Activated naive CD8-positive, alpha-beta T cell treated with anti-CD3 and anti-CD28 coated beads, Interleukin-2, amount 50 U/mL, for 24 hours (primary cell): Measurements from ENCODE around the gene OMG.
"Not testable (repeated sequence)": the region's sequence is repeated elsewhere in the genome, so short reads cannot be mapped to it uniquely, and the experiment has no call there.

Experiments used
- ATAC-seq: fragments of 150-1000 bp; cut with Tn5 transposase; one replicate; pipeline ENCODE4 v1.10.0; 2021
- DNase-seq: peaks from one replicate; pipeline ENCODE4 v3.0.0; 2021
- H3K27ac Mint-ChIP-seq: one replicate; pipeline ENCODE4 v1.8.0; 2021; ENCODE audit warnings: mild to moderate bottlenecking, mixed read lengths
- H3K27me3 Mint-ChIP-seq: one replicate; pipeline ENCODE4 v1.8.0; 2021; ENCODE audit warnings: mixed read lengths
- H3K36me3 Mint-ChIP-seq: one replicate; pipeline ENCODE4 v1.8.0; 2021; ENCODE audit warnings: low read depth, mixed read lengths
- H3K4me1 Mint-ChIP-seq: one replicate; pipeline ENCODE4 v1.8.0; 2021; ENCODE audit warnings: mixed read lengths
- H3K4me3 Mint-ChIP-seq: one replicate; pipeline ENCODE4 v1.8.0; 2021; ENCODE audit warnings: mild to moderate bottlenecking, moderate library complexity, mixed read lengths
- H3K9me3 Mint-ChIP-seq: one replicate; pipeline ENCODE4 v1.8.0; 2021; ENCODE audit warnings: mixed read lengths

OMG gene

DNA sequence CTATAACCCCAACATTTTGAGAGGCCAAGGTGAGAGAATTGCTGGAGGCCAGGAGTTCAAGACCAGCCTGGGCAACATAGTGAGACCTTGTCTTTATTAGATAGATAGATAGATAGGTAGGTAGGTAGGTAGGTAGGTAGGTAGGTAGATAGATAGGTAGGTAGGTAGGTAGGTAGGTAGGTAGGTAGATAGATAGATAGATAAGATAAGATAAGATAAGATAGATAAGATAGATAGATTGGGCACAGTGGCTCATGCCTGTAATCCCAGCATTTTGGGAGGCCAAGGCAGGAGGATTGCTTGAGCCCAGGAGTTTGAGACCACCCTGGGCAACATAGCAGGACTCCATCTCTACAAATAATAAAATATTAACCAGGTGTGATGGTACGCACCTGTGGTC, 34.1 kb downstream of the OMG start:
- not testable (repeated sequence) for H3K4me1 Mint-ChIP-seq, H3K9me3 Mint-ChIP-seq, DNase-seq, H3K4me3 Mint-ChIP-seq, ATAC-seq, H3K27ac Mint-ChIP-seq, H3K27me3 Mint-ChIP-seq
- H3K36me3 Mint-ChIP-seq = peaks cover 19% of the 10 kb centered on the region

DNA sequence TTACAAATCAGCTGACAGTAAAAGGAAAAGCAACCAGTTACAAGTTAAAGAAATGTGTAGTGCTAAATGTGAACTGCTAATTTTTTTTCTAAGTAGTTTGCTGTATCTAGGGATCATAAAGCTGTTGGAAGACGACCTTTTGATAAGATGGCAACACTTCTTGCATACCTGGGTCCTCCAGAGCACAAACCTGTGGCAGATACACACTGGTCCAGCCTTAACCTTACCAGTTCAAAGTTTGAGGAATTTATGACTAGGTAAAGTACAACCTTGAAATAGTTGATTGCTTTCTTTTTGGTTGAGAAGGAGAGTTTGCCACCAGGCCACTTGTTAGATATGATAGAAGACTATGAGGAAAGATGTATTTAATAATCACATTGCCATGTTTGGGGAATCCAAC, 35.4 kb downstream of the OMG start:
- no peak for DNase-seq
- no peaks in the 10 kb centered on the region for H3K9me3 Mint-ChIP-seq
- H3K4me1 Mint-ChIP-seq = peaks cover 6% of the 10 kb centered on the region
- H3K36me3 Mint-ChIP-seq = peaks cover 16% of the 10 kb centered on the region
- no peak overlapping the region for H3K27ac Mint-ChIP-seq
- H3K4me3 Mint-ChIP-seq = no peak overlapping the region
- no peak for ATAC-seq
- no peaks in the 10 kb centered on the region for H3K27me3 Mint-ChIP-seq

DNA sequence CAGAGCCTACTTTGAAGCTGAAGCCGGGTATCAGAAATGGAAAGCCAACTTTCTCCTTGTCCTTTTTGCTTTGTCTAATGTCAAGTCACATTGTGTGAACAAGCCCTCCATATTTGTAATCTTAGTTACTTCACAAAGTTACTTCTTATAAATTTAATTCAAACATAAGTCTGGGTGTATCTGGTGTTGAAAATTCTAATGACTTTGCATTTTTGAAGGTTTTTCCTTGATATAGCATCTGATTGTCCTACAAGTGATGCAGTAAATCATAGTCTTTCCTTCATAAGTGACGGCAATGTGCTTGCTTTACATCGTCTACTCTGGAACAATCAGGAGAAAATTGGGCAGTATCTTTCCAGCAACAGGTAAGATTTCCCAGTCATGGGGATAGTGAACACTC, 36.9 kb downstream of the OMG start:
- Mint-ChIP-seq H3K27me3 (no peaks in the 10 kb centered on the region), H3K9me3 (no peaks in the 10 kb centered on the region), H3K4me1 (peaks cover 3% of the 10 kb centered on the region), H3K27ac (no peak overlapping the region), H3K4me3 (no peak overlapping the region), H3K36me3 (peaks cover 5% of the 10 kb centered on the region)
- ATAC-seq = no peak
- no peak for DNase-seq

DNA sequence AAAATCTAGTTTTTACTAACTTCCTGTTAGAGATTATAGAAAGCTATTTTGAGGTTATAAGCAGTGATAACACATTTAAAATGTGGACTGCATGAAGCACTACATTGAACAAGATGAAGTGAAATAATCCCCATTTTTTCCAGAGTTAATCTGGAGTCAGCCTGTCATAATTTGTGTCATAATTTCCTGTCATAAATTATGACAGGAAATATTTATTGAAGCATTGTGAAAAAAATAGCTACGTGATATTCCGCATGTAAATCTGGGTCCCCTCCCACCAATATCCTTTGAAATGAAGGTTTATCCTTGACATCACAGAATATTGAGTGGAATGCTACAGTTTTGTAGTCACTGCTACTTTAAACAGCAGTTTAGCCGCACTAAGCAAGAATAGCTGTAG, 40.1 kb downstream of the OMG start:
- H3K4me1 Mint-ChIP-seq = peaks cover 3% of the 10 kb centered on the region
- ATAC-seq = no peak
- H3K4me3 Mint-ChIP-seq = no peak overlapping the region

DNA sequence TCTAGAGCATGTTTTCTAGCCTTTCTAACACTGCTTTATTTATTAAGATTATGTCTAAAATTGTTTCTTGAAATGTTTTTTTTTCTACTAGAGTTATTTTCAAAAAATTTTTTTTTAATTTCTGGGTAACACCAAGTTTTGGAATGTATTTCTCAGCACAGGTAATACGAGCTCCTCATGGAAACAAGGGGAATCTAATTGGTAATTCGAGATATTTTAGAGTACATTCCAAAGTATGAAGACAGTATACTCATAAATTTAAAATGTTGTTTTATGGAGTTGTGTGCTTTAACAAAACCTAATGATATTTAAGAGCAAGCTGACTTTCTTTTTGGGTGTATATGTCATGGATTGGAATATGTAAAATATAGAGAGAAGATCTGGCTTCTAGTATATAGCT, 42.4 kb downstream of the OMG start:
- Mint-ChIP-seq H3K36me3 (peaks cover under 1% of the 10 kb centered on the region), H3K9me3 (no peaks in the 10 kb centered on the region), H3K27ac (no peak overlapping the region), H3K4me3 (no peak overlapping the region), H3K4me1 (peaks cover 9% of the 10 kb centered on the region), H3K27me3 (no peaks in the 10 kb centered on the region)
- DNase-seq (no peak), ATAC-seq (no peak)

More for the DNA sequence above, 40.1 kb downstream of the OMG start:
- Mint-ChIP-seq H3K9me3 (no peaks in the 10 kb centered on the region), H3K27me3 (no peaks in the 10 kb centered on the region), H3K36me3 (peaks cover 5% of the 10 kb centered on the region), H3K27ac (no peak overlapping the region)
- no peak for DNase-seq

DNA sequence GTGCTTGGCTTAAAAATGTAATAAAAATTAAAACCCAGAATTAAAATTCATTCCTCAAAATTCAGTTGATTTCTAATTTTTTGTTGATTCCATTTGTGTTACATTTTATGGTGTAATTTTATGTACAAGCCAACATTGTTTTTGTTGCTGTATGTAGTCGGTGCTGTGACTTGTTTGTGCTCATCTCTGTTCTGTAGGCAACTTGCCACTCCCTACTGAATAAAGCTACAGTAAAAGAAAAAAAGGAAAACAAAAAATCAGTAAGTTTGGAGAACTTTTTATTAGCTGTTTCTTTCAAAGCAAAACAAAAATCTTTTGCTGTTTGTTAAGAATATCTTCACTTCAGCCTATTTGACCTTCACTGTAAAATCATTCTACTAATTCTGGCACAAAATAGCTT, 44.3 kb downstream of the OMG start:
- Mint-ChIP-seq H3K27ac (no peak overlapping the region), H3K4me3 (no peak overlapping the region), H3K9me3 (no peaks in the 10 kb centered on the region), H3K4me1 (peaks cover 6% of the 10 kb centered on the region), H3K27me3 (no peaks in the 10 kb centered on the region), H3K36me3 (peaks cover 3% of the 10 kb centered on the region)
- no peak for DNase-seq
- no peak for ATAC-seq

DNA sequence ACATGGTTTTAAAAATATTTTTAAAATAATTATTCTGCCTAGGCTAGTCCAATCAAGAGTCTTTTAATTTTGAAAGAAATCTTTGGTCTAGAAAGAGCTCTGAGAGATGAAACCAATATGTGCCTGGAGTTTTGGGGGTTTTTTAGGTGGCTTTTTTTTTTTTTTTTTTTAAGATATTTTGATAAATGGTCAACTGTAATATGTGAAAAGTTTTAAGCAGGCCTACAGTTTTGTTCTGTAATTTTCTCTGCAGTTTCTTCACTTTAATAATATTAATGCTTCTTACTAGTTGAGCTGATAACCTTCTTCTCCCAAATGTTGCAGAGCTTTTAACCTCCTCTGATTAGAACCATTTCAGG, 45.1 kb downstream of the OMG start:
- DNase-seq (no peak), ATAC-seq (no peak)
- no peak overlapping the region for H3K4me3 Mint-ChIP-seq
- peaks cover 6% of the 10 kb centered on the region for H3K4me1 Mint-ChIP-seq
- H3K36me3 Mint-ChIP-seq = peaks cover 3% of the 10 kb centered on the region
- H3K9me3 Mint-ChIP-seq = no peaks in the 10 kb centered on the region
- no peaks in the 10 kb centered on the region for H3K27me3 Mint-ChIP-seq
- no peak overlapping the region for H3K27ac Mint-ChIP-seq

DNA sequence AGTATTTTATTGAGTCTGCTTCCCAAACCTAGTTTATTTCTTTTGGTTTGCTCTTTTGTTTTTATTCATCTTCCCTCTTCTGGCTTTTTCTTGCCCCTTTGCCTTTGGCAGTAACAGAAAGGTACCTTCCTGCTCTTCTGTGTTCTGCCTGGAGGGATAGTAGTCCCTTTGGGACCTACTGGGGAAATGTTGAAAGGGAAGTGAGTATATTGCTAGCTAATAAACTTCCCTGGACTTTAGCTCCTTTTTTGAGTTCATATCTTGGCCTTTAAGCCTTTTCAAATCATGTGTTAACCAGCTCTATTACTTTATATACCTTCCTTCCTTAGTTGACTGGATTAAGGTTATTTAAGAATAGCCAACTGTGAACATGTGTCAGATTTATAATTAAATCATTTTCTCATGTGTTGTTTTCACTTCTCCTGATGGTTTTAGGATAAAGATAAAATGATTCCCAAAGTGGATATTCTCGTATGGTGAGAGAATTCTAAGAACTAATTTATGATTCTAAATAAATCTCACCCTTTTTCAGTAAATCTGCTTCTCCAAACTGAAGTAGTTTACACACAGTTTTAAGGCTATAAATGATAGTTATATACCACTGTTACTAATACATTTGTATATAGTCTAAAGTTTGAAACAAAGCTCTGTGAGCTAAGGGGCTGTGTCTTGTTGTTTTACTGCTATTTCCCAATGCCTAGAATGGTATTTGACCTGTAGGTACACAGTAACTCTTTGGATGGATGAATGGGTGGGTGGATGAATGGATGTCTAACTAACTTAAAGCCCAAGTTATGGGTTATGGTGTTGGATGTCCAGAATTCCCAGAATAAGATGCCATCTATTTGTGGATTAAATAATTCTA, 45.7 kb downstream of the OMG start:
- Mint-ChIP-seq H3K27ac (no peak overlapping the region), H3K27me3 (no peaks in the 10 kb centered on the region), H3K4me3 (no peak overlapping the region), H3K36me3 (peaks cover 3% of the 10 kb centered on the region), H3K4me1 (peaks cover 6% of the 10 kb centered on the region), H3K9me3 (no peaks in the 10 kb centered on the region)
- no peak for ATAC-seq
- DNase-seq = no peak

DNA sequence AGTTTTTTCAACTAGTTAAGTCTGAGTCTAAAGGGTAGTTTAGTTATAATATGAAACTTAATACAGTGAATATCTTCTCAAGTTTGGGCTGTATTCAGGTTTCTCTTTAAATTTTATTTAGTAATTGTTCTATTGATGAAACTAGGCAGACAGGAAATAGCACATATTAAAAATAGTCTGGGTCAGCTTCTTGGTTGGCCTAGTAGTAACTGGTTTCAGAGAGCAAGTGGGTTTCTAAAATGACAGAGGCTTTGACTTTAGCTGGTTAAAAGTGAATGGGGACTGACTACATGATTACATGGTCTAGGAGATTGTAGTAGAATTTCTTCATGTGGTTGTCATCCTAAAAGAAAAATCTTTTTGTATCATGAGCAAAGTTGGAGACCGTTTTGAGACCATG, 46.8 kb downstream of the OMG start:
- peaks cover 6% of the 10 kb centered on the region for H3K36me3 Mint-ChIP-seq

DNA sequence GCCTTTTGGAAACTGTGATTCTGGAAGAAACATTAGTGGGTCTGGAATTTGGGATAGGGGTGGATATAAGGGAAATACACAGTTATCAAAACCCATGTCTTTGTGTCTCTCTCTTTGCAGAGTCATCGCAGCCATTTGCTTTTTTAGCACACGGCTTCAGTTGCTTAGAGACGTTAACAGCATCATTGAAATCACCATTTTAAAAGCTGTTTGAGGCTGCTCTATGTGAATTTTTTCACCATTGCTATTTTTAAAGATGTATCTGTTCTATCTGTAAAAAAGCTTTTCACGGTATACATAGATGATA, 47.3 kb downstream of the OMG start:
- DNase-seq (no peak), ATAC-seq (no peak)
- H3K9me3 Mint-ChIP-seq = no peaks in the 10 kb centered on the region
- H3K4me1 Mint-ChIP-seq = peaks cover 6% of the 10 kb centered on the region
- H3K27me3 Mint-ChIP-seq = no peaks in the 10 kb centered on the region
- no peak overlapping the region for H3K4me3 Mint-ChIP-seq
- H3K36me3 Mint-ChIP-seq = peaks cover 7% of the 10 kb centered on the region
- H3K27ac Mint-ChIP-seq = no peak overlapping the region

More for the DNA sequence above, 46.8 kb downstream of the OMG start:
- DNase-seq (no peak), ATAC-seq (no peak)
- Mint-ChIP-seq H3K27me3 (no peaks in the 10 kb centered on the region), H3K27ac (no peak overlapping the region), H3K4me3 (no peak overlapping the region), H3K4me1 (peaks cover 6% of the 10 kb centered on the region), H3K9me3 (no peaks in the 10 kb centered on the region)

DNA sequence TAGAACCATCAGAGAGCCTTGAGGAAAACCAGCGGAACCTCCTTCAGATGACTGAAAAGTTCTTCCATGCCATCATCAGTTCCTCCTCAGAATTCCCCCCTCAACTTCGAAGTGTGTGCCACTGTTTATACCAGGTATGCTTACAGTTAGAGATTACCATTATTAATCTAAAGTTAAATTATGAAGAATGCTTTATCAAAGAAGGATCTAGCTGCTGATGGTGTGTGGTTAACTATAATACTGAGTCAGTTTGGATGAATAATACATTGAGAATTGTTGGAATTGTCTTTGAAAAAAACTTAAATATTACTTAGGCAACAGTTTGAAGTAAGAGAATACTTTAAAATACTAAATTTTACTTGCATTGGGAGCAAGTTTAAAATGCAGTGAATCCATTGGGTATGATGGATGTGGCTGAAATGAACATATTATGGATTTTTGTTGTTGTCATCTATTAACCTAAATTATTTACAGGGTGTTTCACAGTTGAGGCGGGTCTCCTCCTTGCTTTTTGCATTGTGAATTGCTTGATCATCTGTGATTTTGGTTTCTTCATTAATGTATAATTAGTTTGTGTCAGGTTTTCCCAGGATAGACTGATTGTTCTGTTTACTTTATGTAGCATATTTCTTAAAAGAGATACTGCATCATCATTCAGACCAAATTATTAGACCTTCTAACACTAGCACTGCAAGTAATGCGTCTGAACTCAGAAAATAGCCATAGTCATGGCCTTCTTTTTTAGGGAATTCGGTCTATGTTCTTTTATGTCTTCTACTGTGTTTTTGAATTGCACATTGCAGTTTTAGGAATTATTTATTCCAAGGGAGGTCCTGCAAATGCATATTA, 47.8 kb downstream of the OMG start:
- Mint-ChIP-seq H3K4me3 (no peak overlapping the region), H3K27ac (no peak overlapping the region), H3K27me3 (no peaks in the 10 kb centered on the region), H3K36me3 (peaks cover 7% of the 10 kb centered on the region), H3K9me3 (no peaks in the 10 kb centered on the region), H3K4me1 (peaks cover 6% of the 10 kb centered on the region)
- DNase-seq = no peak
- ATAC-seq = no peak
